Measurements from ENCODE around the gene RPAP3.

Gene RPAP3

GRCh38 chr12:47742253-47742825, 36.5 kb upstream of the RPAP3 start:
- no peak for DNase-seq (ENCODE audit: low spot score)

GRCh38 chr12:47741340-47741703, 35.5 kb upstream of the RPAP3 start:
- peak; percentile 97 for DNase-seq (ENCODE audit: low spot score)

GRCh38 chr12:47740606-47741339, 34.9 kb upstream of the RPAP3 start:
- DNase-seq (ENCODE audit: low spot score): no peak

GRCh38 chr12:47739979-47740378, 34.1 kb upstream of the RPAP3 start:
- no peak for DNase-seq (ENCODE audit: low spot score)

- DNase-seq (ENCODE audit: low spot score): no peak
Observed at GRCh38 chr12:47739297-47739696, 33.5 kb upstream of the RPAP3 start.

- DNase-seq (ENCODE audit: low spot score): no peak
Observed at GRCh38 chr12:47737936-47738594, 32.2 kb upstream of the RPAP3 start.

- DNase-seq (ENCODE audit: low spot score): peak; percentile 86
Observed at GRCh38 chr12:47736877-47737676, 31.2 kb upstream of the RPAP3 start.

- no peak for DNase-seq (ENCODE audit: low spot score)
Observed at GRCh38 chr12:47736216-47736615, 30.4 kb upstream of the RPAP3 start.

- no peak for DNase-seq (ENCODE audit: low spot score)
Observed at GRCh38 chr12:47735649-47736048, 29.8 kb upstream of the RPAP3 start.

GRCh38 chr12:47734725-47735480, 29.1 kb upstream of the RPAP3 start:
- peak; percentile 77 for DNase-seq (ENCODE audit: low spot score)

GRCh38 chr12:47733142-47733541, 27.3 kb upstream of the RPAP3 start:
- no peak for DNase-seq (ENCODE audit: low spot score)

GRCh38 chr12:47732504-47732903, 26.7 kb upstream of the RPAP3 start:
- DNase-seq (ENCODE audit: low spot score): no peak

- DNase-seq (ENCODE audit: low spot score): no peak
Observed at GRCh38 chr12:47731723-47732122, 25.9 kb upstream of the RPAP3 start.

GRCh38 chr12:47730341-47730744, 24.5 kb upstream of the RPAP3 start:
- DNase-seq (ENCODE audit: low spot score): no peak

- DNase-seq (ENCODE audit: low spot score): no peak
Observed at GRCh38 chr12:47729233-47729632, 23.4 kb upstream of the RPAP3 start.

GRCh38 chr12:47725893-47726292, 20.1 kb upstream of the RPAP3 start:
- no peak for DNase-seq (ENCODE audit: low spot score)

- DNase-seq (ENCODE audit: low spot score): no peak
Observed at GRCh38 chr12:47725091-47725772, 19.4 kb upstream of the RPAP3 start, which contains the start of gene ENDOU. TSS of gene ENDOU (minus strand) at chr12:47725490. CDS start at chr12:47725413, 77 bp downstream.

- peak; percentile 67 for DNase-seq (ENCODE audit: low spot score)
Observed at GRCh38 chr12:47722941-47723631, 17.3 kb upstream of the RPAP3 start.

GRCh38 chr12:47722136-47722834, 16.5 kb upstream of the RPAP3 start:
- DNase-seq (ENCODE audit: low spot score): no peak

- DNase-seq (ENCODE audit: low spot score): no peak
Observed at GRCh38 chr12:47721431-47721973, 15.7 kb upstream of the RPAP3 start.
